AG09319 (cell line): Measurements from ENCODE around the gene MLLT3.

Experiments used
- DNase-seq: peaks from one replicate; pipeline ENCODE4 v3.0.0-alpha.2; 2010; ENCODE audit warnings: low read depth; ENCODE audit errors: extremely low read depth
- CTCF ChIP-seq: IDR thresholded peaks from 2 replicates; pipeline ENCODE4 v1.5.1; 2011; ENCODE audit warnings: low read depth, mild to moderate bottlenecking, inconsistent platforms, low read length, moderate library complexity

The MLLT3 gene

DNA sequence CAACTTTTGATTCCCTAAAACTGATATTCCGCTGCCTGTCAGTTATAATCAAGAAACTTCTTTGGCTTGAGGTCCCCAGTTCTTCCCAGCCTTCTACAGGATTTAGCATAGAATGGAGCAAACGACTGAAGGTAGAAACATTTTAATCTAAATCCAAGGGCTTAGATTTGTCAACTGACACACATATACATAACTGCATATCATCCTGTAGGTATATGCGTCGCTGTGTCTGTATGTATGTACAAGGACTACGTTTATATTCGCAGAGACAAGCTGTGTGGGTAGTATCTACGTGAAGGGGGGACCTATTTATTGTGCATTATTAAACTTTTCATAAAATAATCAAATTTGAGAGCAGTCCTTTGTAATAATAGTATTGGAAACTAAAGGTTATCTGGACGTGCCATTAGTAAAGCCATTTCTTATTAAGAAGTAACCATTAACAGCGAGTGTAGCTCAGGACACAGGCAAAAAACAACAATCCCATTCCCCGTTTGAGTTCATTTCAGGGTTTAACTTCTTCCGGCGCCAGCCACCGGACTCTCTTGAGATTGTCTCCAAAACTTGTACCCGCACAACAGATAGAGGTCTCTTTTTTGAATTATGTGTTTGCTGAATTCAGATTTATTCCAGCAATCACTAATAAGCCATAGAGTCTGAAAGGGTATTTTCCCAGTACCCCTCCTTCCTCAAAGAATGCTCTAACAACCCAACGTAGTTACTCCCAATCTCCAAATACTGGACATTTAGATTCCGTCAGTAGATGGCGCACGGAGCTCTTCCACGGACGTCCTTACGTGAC is 2.1 kb upstream of the MLLT3 start:
- DNase-seq: peak; percentile 32
- peak; percentile 79 for TF ChIP-seq CTCF

GRCh38 chr9:20623748-20624124 is 1.4 kb upstream of the MLLT3 start:
- no peak for DNase-seq
- TF ChIP-seq CTCF: no peak; the same call in 1 of the 2 replicates

DNA sequence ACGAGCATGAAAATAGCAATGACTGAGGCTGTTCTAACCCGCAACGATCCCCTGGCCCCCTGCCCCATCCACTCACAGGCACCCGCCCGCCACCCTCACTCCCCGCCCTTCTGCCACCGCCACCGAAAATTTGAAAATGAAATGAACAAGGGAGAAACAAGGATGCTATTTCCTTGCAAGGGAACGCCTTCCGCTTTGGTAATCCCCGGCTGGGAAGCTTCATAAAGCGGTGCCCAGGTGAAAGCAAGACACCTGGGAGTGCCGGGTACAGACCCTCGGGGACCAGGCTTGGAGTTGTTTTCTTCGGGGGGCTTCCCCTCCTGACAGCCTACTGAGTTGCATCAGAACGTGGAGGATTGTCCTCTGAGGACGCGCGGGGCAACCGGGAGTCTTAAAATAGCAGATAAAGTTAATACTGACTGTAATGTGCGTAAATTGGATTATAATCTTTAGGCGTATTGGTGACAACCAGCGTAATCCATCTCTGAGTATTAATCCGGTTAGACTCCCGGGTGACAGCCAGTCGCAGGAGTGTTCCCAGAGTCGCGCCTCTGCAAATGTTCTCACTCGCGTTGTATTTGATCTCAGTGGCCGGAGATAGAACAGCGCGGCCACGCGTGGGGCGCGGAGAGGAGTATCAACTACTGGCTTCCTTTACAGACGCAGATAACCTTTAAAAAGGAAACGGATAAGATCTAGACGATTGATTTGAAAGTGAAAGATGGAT is 885 bp upstream of the MLLT3 start:
- no peak for DNase-seq
- TF ChIP-seq CTCF: peak; percentile 1; the same call in 1 of the 2 replicates

GRCh38 chr9:20621471-20622329 is 599 bp downstream of the MLLT3 start:
- peak; percentile 53 for DNase-seq
- TF ChIP-seq CTCF: no peak

GRCh38 chr9:20620650-20621470 is 1.4 kb downstream of the MLLT3 start:
- DNase-seq: no peak
- TF ChIP-seq CTCF: no peak

- DNase-seq: no peak
- no peak for TF ChIP-seq CTCF
Measured at GRCh38 chr9:20619487-20620200, 2.7 kb downstream of the MLLT3 start.
